NCI-H748 (cell line): ENCODE data around the gene MUC5AC.
"Not testable (repeated sequence)": the region's sequence is repeated elsewhere in the genome, so short reads cannot be mapped to it uniquely, and the experiment has no call there.

ENCODE experiments used
- DNase-seq: peaks from one replicate; lab custom pipeline; 2025; ENCODE audit not compliant: unreplicated experiment; lab: John Stamatoyannopoulos, UW

MUC5AC gene

GRCh38 chr11:1176224-1177019 is 18.7 kb downstream of the MUC5AC start:
- no peak for DNase-seq

- no peak for DNase-seq
These were observed 19.4 kb downstream of the MUC5AC start for GRCh38 chr11:1177020-1177770.

- DNase-seq = no peak
These were observed 20.0 kb downstream of the MUC5AC start for GRCh38 chr11:1177771-1178090.

GRCh38 chr11:1178201-1178885 is 20.6 kb downstream of the MUC5AC start:
- DNase-seq = no peak

GRCh38 chr11:1178906-1179305 is 21.2 kb downstream of the MUC5AC start:
- no peak for DNase-seq

- no peak for DNase-seq
These were observed 21.9 kb downstream of the MUC5AC start for GRCh38 chr11:1179641-1180040.

- DNase-seq = no peak
These were observed 22.4 kb downstream of the MUC5AC start for GRCh38 chr11:1180171-1180570.

GRCh38 chr11:1180947-1181391 is 23.2 kb downstream of the MUC5AC start:
- no peak for DNase-seq

GRCh38 chr11:1181420-1181819 is 23.7 kb downstream of the MUC5AC start:
- no peak for DNase-seq

GRCh38 chr11:1181853-1182535 is 24.2 kb downstream of the MUC5AC start:
- DNase-seq = no peak

GRCh38 chr11:1184139-1184538 is 26.4 kb downstream of the MUC5AC start:
- not testable (repeated sequence) for DNase-seq

GRCh38 chr11:1188451-1189130 is 30.8 kb downstream of the MUC5AC start:
- not testable (repeated sequence) for DNase-seq

GRCh38 chr11:1189816-1190215 is 32.1 kb downstream of the MUC5AC start:
- DNase-seq = not testable (repeated sequence)

GRCh38 chr11:1191786-1192470 is 34.2 kb downstream of the MUC5AC start:
- not testable (repeated sequence) for DNase-seq

GRCh38 chr11:1192741-1193325 is 35.1 kb downstream of the MUC5AC start:
- no peak for DNase-seq

- no peak for DNase-seq
These were observed 35.8 kb downstream of the MUC5AC start for GRCh38 chr11:1193326-1194230.

GRCh38 chr11:1194231-1194976 is 36.7 kb downstream of the MUC5AC start:
- no peak for DNase-seq
